GM18951 (cell line): Measurements from ENCODE around the gene BAHD1.

Source experiments
- POLR2A ChIP-seq: IDR thresholded peaks from 4 replicates; pipeline ENCODE4 v1.6.1; 2011; ENCODE audit warnings: mild to moderate bottlenecking; ENCODE audit not compliant: insufficient read length, insufficient read depth; ENCODE audit errors: extremely low read depth
- in situ Hi-C: fragments of 300-500 bp; cut with MboI; formaldehyde crosslinking; loops from one replicate; pipeline ENCODE4 v1.12.0; 2022; ENCODE audit warnings: low sequenced_read_pairs, mixed read lengths, inconsistent platforms; ENCODE audit not compliant: unreplicated experiment

BAHD1 gene

GRCh38 chr15:40489274-40490175 lies 48.8 kb downstream of the BAHD1 start:
- in situ Hi-C loops: no loop called here
- no peak for TF ChIP-seq POLR2A

DNA sequence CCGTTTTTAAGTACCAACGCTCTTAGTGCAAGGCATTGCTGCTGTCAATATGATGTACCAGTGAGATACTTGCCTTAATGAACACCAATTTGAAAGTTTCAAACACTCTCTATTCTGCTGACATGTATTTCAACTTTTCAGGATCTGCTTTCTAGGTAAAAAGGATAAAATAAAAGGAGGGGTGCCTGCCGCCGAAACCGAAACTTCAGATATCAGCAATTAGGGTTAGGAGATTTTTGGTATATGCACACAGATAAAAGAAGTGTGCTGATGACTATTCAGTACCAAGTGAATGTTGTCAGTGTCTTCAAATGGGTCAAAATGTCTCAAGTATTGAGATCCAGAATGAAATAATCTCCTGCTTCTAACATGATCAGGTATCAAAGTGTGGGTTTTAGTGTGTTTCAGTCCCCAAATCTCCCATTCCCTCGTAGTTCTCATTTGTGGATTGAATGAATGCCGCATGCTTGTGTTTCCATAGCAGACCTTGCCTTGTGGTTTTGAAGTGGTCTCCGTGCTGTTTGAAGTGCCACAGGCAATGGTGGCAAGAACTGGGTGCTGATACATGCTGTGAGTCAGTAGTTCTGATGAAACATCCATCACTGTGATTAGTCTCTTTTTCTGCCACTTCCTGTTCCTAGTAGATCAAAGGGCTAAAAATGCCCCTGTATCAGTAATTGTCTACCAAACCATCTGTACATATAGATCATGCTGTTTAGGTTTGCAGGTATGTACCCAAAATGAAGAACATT lies 52.5 kb downstream of the BAHD1 start:
- TF ChIP-seq POLR2A: no peak
- in situ Hi-C loops: no loop called here

DNA sequence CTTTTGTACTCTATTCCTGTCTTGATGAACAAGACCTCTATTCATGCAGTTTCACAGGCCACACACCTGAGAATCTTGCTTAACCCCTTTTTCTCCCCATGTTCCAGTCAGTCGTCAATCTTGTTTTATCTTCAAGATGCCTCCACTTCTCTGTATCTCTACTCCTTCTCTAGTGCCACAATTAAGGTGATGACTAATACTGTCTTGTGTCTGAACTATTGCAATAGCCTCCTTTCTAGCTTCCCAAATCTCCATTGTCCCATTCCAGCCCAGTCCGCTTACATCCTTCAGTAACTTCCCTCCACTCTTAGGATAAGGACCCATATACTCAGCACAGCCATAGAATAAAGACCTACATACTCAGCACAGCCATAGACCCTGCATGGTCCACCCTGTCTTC lies 54.8 kb downstream of the BAHD1 start:
- no peak for TF ChIP-seq POLR2A
- in situ Hi-C loops: no loop called here

DNA sequence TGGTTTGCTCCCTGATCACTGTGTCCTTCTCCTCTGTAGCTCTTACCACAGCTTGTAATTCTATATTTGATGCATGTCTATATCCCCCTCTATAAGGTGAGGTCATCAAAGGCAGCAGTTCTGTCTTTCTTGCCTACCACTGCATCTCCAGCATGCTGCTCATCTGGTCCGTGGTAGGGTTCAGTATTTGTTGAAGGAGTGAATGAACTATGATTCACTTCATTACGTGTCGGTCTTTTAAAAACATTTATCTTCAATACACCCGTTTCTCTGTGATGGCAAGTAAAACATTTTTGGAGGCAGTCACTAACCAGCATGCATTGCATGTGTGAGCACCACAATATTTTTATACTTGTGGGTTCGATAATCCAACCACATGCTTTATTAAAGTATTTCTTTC lies 57.7 kb downstream of the BAHD1 start:
- TF ChIP-seq POLR2A: no peak
- in situ Hi-C loops: no loop called here

GRCh38 chr15:40498891-40499290 lies 58.1 kb downstream of the BAHD1 start:
- in situ Hi-C loops: no loop called here
- no peak for TF ChIP-seq POLR2A

DNA sequence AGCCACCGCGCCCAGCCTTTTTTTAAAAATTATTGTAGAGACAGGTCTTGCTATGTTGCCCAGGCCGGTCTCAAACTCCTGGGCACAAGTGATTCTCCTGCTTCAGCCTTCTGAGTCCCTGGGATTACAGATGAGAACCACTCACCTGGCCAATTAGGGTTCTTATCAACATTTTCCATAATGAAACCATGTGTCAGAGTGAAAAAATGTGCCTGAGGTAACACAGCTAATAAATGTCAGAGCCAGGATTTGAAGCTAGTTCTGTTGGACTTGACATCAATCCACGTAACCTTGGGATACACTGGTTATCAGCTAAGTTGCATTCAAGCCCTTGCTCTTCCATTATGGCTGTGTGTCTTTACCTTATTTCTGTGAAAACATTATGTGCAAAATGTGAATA lies 59.2 kb downstream of the BAHD1 start:
- in situ Hi-C loops: no loop called here
- TF ChIP-seq POLR2A: no peak

DNA sequence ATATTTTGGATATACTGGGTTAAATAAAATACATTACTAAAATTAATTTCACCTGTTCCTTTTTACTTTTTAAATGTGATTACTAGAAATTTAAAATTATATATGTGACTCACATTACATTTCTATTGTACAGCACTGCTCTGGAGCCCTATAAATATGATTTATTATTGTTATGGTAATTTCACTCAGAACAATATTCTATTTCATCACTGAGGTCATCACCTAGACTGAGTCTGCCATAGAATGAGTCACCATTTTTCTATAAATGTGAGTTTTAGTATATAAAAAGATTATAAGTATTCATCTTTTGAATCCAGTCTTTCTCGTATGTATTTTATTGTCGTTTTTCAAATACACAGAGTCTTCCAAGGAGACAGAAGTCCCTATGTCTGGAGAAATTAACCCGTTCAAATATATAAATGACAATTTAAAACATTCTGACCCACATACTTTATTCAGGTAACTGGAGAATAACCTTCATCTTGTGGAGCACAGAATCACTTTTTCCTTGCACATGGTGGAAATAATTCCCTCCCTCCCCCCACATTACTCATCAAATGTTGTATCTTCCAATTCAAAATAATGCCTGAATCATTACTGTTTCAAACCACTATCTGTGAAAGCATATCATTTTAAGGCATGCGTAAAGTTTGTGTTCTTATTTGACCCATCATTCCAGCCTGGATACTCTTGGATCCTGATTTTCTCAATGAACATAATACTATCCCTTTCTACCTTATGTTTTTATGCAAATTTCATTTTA lies 60.0 kb downstream of the BAHD1 start:
- in situ Hi-C loops: no loop called here
- TF ChIP-seq POLR2A: no peak

GRCh38 chr15:40501487-40501886 lies 60.7 kb downstream of the BAHD1 start:
- in situ Hi-C loops: no loop called here
- no peak for TF ChIP-seq POLR2A

GRCh38 chr15:40506964-40507571 lies 66.3 kb downstream of the BAHD1 start:
- no peak for TF ChIP-seq POLR2A
- in situ Hi-C loops: no loop called here

DNA sequence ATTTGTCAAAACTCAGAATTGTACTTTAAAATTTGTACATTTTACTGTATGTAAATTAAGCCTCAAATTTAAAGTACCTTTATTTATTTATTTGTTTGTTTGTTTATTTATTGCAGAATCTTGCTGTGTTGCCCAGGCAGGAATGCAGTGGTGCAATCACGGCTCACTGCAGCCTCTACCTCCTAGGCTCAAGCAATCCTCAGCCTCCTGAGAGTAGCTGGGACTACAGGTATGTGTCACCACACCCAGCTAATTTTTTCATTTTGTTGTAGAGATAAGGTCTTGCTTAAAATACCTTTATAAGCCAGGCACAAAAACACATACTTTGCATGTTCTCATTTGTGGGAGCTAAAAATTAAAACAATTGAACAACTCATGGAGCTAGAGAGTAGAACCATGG lies 67.5 kb downstream of the BAHD1 start:
- no peak for TF ChIP-seq POLR2A
- in situ Hi-C loops: no loop called here

DNA sequence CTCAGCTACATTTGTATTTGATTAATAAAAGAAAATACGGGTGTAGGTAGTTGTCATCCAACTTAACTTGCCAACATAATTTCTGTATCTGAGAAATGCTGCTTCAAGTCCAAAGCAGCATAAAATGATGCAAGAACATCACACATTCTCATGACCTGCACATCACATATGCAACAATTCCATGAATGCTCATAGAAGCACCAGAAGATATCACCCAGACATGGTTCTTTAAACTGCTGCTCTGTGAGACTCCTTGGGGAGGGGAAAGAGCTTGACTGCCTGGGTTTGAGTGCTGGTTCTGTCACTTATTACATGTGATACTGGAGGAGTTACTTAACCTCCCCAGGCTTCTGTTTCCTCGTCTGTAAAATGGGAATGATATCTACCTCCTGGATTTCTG lies 69.4 kb downstream of the BAHD1 start:
- in situ Hi-C loops: no loop called here
- no peak for TF ChIP-seq POLR2A

GRCh38 chr15:40511093-40511471 lies 70.3 kb downstream of the BAHD1 start:
- TF ChIP-seq POLR2A: no peak
- in situ Hi-C loops: no loop called here
